ENCODE data around the gene NLRX1. TPM values are rescaled to one million over a fixed set of nuclear protein-coding genes. Genes with fewer than 3 reads are reported as not detected.
"Not testable (repeated sequence)": the region's sequence is repeated elsewhere in the genome, so short reads cannot be mapped to it uniquely, and the experiment has no call there.

NLRX1 gene
- total and polyA plus RNA-seq, 2 donors (not counting 3 experiments of a cell fraction or from before 2014, with no cell fraction given), result 15.1 to 15.5 TPM

DNA sequence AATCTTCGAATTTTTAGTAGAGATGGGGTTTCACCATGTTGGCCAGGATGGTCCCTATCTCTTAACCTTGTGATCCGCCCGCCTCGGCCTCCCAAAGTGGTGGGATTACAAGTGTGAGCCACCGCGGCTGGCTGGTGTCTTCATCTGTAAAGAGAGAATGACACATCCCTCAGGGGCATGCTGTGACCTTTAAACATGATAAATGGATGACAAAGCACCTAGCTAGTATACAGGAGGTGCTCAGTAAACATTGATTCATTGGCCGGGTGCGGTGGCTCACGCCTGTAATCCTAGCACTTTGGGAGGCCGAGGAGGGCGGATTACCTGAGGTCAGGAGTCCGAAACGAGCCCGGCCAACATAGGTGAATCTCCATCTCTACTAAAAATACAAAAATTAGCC, 22.7 kb downstream of the NLRX1 start:
- intact Hi-C loops (cut with micrococcal nuclease); H4K20me1 ChIP-seq (replicated peaks; ENCODE audit: control insufficient read depth, extremely low read depth, insufficient read depth, low read length); H3K9me1 ChIP-seq (replicated peaks; ENCODE audit: control insufficient read depth, extremely low read depth, insufficient read depth, low read length); FAIRE-seq; H3K27ac ChIP-seq (ENCODE audit: insufficient read depth, low read depth, low read length); H2AFZ ChIP-seq (ENCODE audit: low read depth, low read length); H3K9me3 ChIP-seq (replicated peaks; ENCODE audit: control insufficient read depth, insufficient read depth, low read length); H3K9ac ChIP-seq (replicated peaks; ENCODE audit: extremely low read depth, insufficient read depth, low read length); dilution Hi-C loops (cut with MboI; ENCODE audit: extremely low pct_ligation_motif_present, low sequenced_read_pairs); H3K4me3 ChIP-seq (replicated peaks in 1 of 3; ENCODE audit: insufficient read depth in 1 of 3, low read depth in 1 of 3, low read length in 3 of 3); H3K4me1 ChIP-seq (ENCODE audit: control insufficient read depth, extremely low read depth, insufficient read depth, low read length); H3K4me2 ChIP-seq (ENCODE audit: insufficient read depth, low read length); BruUV-seq (replicated peaks); H3K79me2 ChIP-seq (ENCODE audit: control insufficient read depth, insufficient read depth, low read length); H3K36me3 ChIP-seq (ENCODE audit: control insufficient read depth in 2 of 2, extremely low read depth in 1 of 2, insufficient read depth in 2 of 2, low read length in 2 of 2); POLR2A ChIA-PET; DNase-seq (ENCODE audit: low read depth, low spot score); H3K27me3 ChIP-seq (ENCODE audit: control insufficient read depth in 2 of 2, insufficient read depth in 2 of 2, low read length in 2 of 2): not testable (repeated sequence)
- CTCF ChIA-PET, result interaction anchor here (1.5 to 1.6 kb wide), 2 partner anchors 22 kb away, joined by 5 to 8 read pairs; partner anchors contain the start of gene NLRX1

DNA sequence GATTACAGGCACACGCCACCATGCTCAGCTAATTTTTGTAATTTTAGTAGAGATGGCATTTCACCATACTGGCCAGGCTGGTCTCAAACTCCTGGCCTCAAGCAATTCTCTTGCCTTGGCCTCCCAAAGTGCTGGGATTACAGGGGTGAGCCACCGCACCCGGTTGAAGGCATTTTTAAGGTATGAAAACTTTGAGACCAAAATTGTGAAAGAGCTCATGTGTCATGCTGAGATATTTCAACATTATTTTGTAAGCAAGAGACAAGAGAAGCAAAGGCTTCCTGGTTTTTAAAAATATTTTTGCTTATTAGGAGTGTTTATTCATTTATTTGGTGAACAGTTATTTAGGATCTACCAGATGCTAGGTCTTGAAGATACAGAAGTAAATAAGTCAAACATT, 23.6 kb downstream of the NLRX1 start:
- H3K9me1 ChIP-seq (replicated peaks; ENCODE audit: control insufficient read depth, extremely low read depth, insufficient read depth, low read length), result no peaks in the 10 kb centered on the region
- no peak overlapping the region for H2AFZ ChIP-seq (ENCODE audit: low read depth, low read length)
- H4K20me1 ChIP-seq (replicated peaks; ENCODE audit: control insufficient read depth, extremely low read depth, insufficient read depth, low read length), result no peaks in the 10 kb centered on the region
- no peaks in the 10 kb centered on the region for H3K79me2 ChIP-seq (ENCODE audit: control insufficient read depth, insufficient read depth, low read length)
- no peaks in the 10 kb centered on the region for H3K27me3 ChIP-seq (ENCODE audit: control insufficient read depth in 2 of 2, insufficient read depth in 2 of 2, low read length in 2 of 2)
- intact Hi-C loops (cut with micrococcal nuclease) (no loop called here), dilution Hi-C loops (cut with MboI; ENCODE audit: extremely low pct_ligation_motif_present, low sequenced_read_pairs) (no loop called here)
- no TSS peak for BruUV-seq (replicated peaks)
- H3K4me3 ChIP-seq (replicated peaks in 1 of 3; ENCODE audit: insufficient read depth in 1 of 3, low read depth in 1 of 3, low read length in 3 of 3), result no peak overlapping the region
- TF ChIP-seq POLR2AphosphoS5 (IDR thresholded peaks at IDR 0.05; ENCODE audit: insufficient read depth, low read depth, low read length), result no peak
- H3K9ac ChIP-seq (replicated peaks; ENCODE audit: extremely low read depth, insufficient read depth, low read length), result no peak overlapping the region
- H3K4me1 ChIP-seq (ENCODE audit: control insufficient read depth, extremely low read depth, insufficient read depth, low read length), result no peaks in the 10 kb centered on the region
- no peak for FAIRE-seq
- no peak for DNase-seq (ENCODE audit: low read depth, low spot score)
- H3K27ac ChIP-seq (ENCODE audit: insufficient read depth, low read depth, low read length), result no peak overlapping the region
- no peaks in the 10 kb centered on the region for H3K36me3 ChIP-seq (ENCODE audit: control insufficient read depth in 2 of 2, extremely low read depth in 1 of 2, insufficient read depth in 2 of 2, low read length in 2 of 2)
- ChIA-PET POLR2A (no interaction called here), CTCF (interaction anchor here (1.1 to 1.5 kb wide), 2 partner anchors 23 to 47 kb away, joined by 3 to 5 read pairs; no protein-coding TSS in a partner anchor)
- no peak overlapping the region for H3K4me2 ChIP-seq (ENCODE audit: insufficient read depth, low read length)
- H3K9me3 ChIP-seq (replicated peaks; ENCODE audit: control insufficient read depth, insufficient read depth, low read length), result no peaks in the 10 kb centered on the region
